HCT116 (cell line): ENCODE measurements around the gene TUBA4A. TPM values are rescaled to one million over a fixed set of nuclear protein-coding genes. Genes with fewer than 3 reads are reported as not detected.

Source experiments
- ATAC-seq: fragments of 200-7000 bp; cut with Tn5 transposase; 2 replicates; pipeline ENCODE4 v1.9.1; 2020; ENCODE audit warnings: mild to moderate bottlenecking, moderate library complexity
- BruUV-seq: library from RNA; stranded (reverse); fragments of 400-500 nt; replicated peaks from 2 replicates; lab custom pipeline; 2021; lab: Mats Ljungman, UMichigan
- CTCF ChIA-PET: fragments of 300-600 bp; sonication (Branson Sonifier 250); formaldehyde crosslinking; loops from one replicate; lab custom pipeline; 2021; ENCODE audit warnings: antibody characterized with exemption; lab: Charles Lee
- POLR2A ChIA-PET: fragments of 300-600, 350-600 bp; sonication (Branson Sonifier 250); formaldehyde crosslinking; loops from one replicate; lab custom pipeline; 2021; ENCODE audit warnings: antibody characterized with exemption; lab: Charles Lee
- RAD21 ChIA-PET, 2 experiments: fragments of 300-600 bp; sonication (Branson Sonifier 250); formaldehyde crosslinking; loops; one replicate each; lab custom pipeline; 2023; ENCODE audit warnings: low total read pairs in 2 of 2; ENCODE audit not compliant: uncharacterized antibody in 2 of 2, unreplicated experiment in 2 of 2, low non-redundant PET in 1 of 2; lab: Charles Lee
- DNase-seq: peaks from one replicate; pipeline ENCODE4 v3.0.0-alpha.2; 2010; ENCODE audit warnings: low read depth, low spot score
- H2AFZ ChIP-seq: fragments of 200-600 bp; shearing (Covaris generic), sonication (generic); 2 replicates; pipeline ENCODE4 v1.6.1; 2017; ENCODE audit warnings: low read depth, mixed run types, mixed read lengths, antibody characterized with exemption, low read length; ENCODE audit not compliant: poor library complexity, severe bottlenecking
- H3K27ac ChIP-seq: 2 replicates; pipeline ENCODE4 v1.5.1; 2012; ENCODE audit warnings: low read depth, low read length
- H3K27me3 ChIP-seq: fragments of 200-600 bp; sonication (generic); 2 replicates; pipeline ENCODE4 v1.6.1; 2016; ENCODE audit warnings: mixed run types, low read length, mixed read lengths; ENCODE audit not compliant: insufficient read depth
- H3K36me3 ChIP-seq, 2 experiments: fragments of 200-500 bp in 1 of 2; fragments of 200-600 bp in 1 of 2; sonication (Bioruptor generic) in 1 of 2; sonication (generic) in 1 of 2; 2 replicates each; pipeline versions ENCODE4 v1.5.1 to v1.6.1; 2014 to 2016; ENCODE audit warnings: low read length in 2 of 2, inconsistent platforms in 1 of 2, mixed read lengths in 1 of 2, mixed run types in 1 of 2; ENCODE audit not compliant: insufficient read depth in 2 of 2, control insufficient read depth in 1 of 2
- H3K4me1 ChIP-seq, 2 experiments: fragments of 200-600 bp in 1 of 2; sonication (generic) in 1 of 2; 2 replicates each; pipeline versions ENCODE4 v1.5.1 to v1.6.1; 2012 to 2017; ENCODE audit warnings: low read length in 2 of 2, inconsistent platforms in 1 of 2, mild to moderate bottlenecking in 1 of 2, mixed read lengths in 1 of 2, mixed run types in 1 of 2, moderate library complexity in 1 of 2; ENCODE audit not compliant: insufficient read depth in 2 of 2, control insufficient read depth in 1 of 2
- H3K4me2 ChIP-seq: fragments of 200-600 bp; sonication (generic); 2 replicates; pipeline ENCODE4 v1.6.1; 2017; ENCODE audit warnings: mixed run types, low read length, mixed read lengths
- H3K4me3 ChIP-seq, 2 experiments: fragments of 200-600 bp in 1 of 2; sonication (generic) in 1 of 2; replicated peaks in 1 of 2; 2 replicates each; pipeline ENCODE4 v1.5.1; 2011 to 2016; ENCODE audit warnings: low read length in 2 of 2, control low read depth in 1 of 2, low read depth in 1 of 2, mild to moderate bottlenecking in 1 of 2, mixed read lengths in 1 of 2, mixed run types in 1 of 2
- H3K79me2 ChIP-seq: fragments of 200-600 bp; sonication (generic); 2 replicates; pipeline ENCODE4 v1.6.1; 2017; ENCODE audit warnings: mild to moderate bottlenecking, mixed run types, low read length, moderate library complexity, mixed read lengths; ENCODE audit not compliant: insufficient read depth
- H3K9ac ChIP-seq: fragments of 200-600 bp; sonication (generic); 2 replicates; pipeline ENCODE4 v1.6.1; 2016; ENCODE audit warnings: low read length, mixed read lengths
- H3K9me2 ChIP-seq: fragments of 200-600 bp; sonication (generic), shearing (Covaris generic); 2 replicates; pipeline ENCODE4 v1.6.1; 2017; ENCODE audit warnings: mixed run types, mild to moderate bottlenecking, moderate library complexity; ENCODE audit not compliant: insufficient read depth
- H3K9me3 ChIP-seq, 2 experiments: fragments of 200-500 bp in 1 of 2; fragments of 200-600 bp in 1 of 2; sonication (Bioruptor generic) in 1 of 2; sonication (generic) in 1 of 2; 2 replicates each; pipeline ENCODE4 v1.6.1; 2014 to 2017; ENCODE audit warnings: low read length in 2 of 2, mixed read lengths in 2 of 2, inconsistent platforms in 1 of 2, low read depth in 1 of 2, mild to moderate bottlenecking in 1 of 2, mixed run types in 1 of 2, moderate library complexity in 1 of 2; ENCODE audit not compliant: control insufficient read depth in 1 of 2, insufficient read depth in 1 of 2
- H4K20me1 ChIP-seq: fragments of 200-600 bp; sonication (generic), shearing (Covaris generic); 2 replicates; pipeline ENCODE4 v1.6.1; 2017; ENCODE audit warnings: mixed run types, mild to moderate bottlenecking, moderate library complexity; ENCODE audit not compliant: insufficient read depth
- CBX3 ChIP-seq: IDR thresholded peaks from 2 replicates; pipeline ENCODE4 v1.6.1; 2012; ENCODE audit warnings: low read depth
- CEBPB ChIP-seq: IDR thresholded peaks from 2 replicates; pipeline ENCODE4 v1.6.1; 2012; ENCODE audit warnings: low read depth
- EGR1 ChIP-seq: IDR thresholded peaks from 2 replicates; pipeline ENCODE4 v1.6.1; 2012; ENCODE audit warnings: low read depth
- EZH2 ChIP-seq: fragments of 200-600 bp; sonication (generic); IDR thresholded peaks from 2 replicates; pipeline ENCODE4 v1.6.1; 2017; ENCODE audit warnings: antibody characterized with exemption, mixed run types
- EZH2phosphoT487 ChIP-seq: fragments of 200-600 bp; IDR thresholded peaks from 2 replicates; pipeline ENCODE4 v1.6.1; 2018; ENCODE audit warnings: antibody characterized with exemption, borderline replicate concordance
- FOSL1 ChIP-seq: IDR thresholded peaks from 2 replicates; pipeline ENCODE4 v1.6.1; 2012; ENCODE audit warnings: low read depth
- POLR2A ChIP-seq: IDR thresholded peaks from 2 replicates; pipeline ENCODE4 v1.7.0; 2011; ENCODE audit warnings: borderline replicate concordance; ENCODE audit not compliant: insufficient read depth, insufficient read length; ENCODE audit errors: extremely low read depth
- RAD21 ChIP-seq: IDR thresholded peaks from 2 replicates; pipeline ENCODE4 v1.6.1; 2012; ENCODE audit warnings: low read depth, mild to moderate bottlenecking
- SIN3A ChIP-seq: IDR thresholded peaks from 2 replicates; pipeline ENCODE4 v1.6.1; 2012; ENCODE audit warnings: low read depth
- SP1 ChIP-seq: IDR thresholded peaks from 2 replicates; pipeline ENCODE4 v1.6.1; 2012; ENCODE audit warnings: low read depth
- TCF7L2 ChIP-seq: IDR thresholded peaks from 2 replicates; pipeline ENCODE4 v1.7.0; 2011; ENCODE audit warnings: borderline replicate concordance, inconsistent platforms; ENCODE audit not compliant: insufficient read depth, insufficient read length; ENCODE audit errors: extremely low read depth
- YY1 ChIP-seq: IDR thresholded peaks from 2 replicates; pipeline ENCODE4 v1.6.1; 2011; ENCODE audit warnings: low read length, low read depth, moderate library complexity, mild to moderate bottlenecking; ENCODE audit not compliant: insufficient replicate concordance; ENCODE audit errors: extremely low read depth
- ZFX ChIP-seq: fragments of 450-650 bp; IDR thresholded peaks from 2 replicates; pipeline ENCODE4 v1.6.1; 2017
- intact Hi-C: fragments of 100-400 bp; cut with micrococcal nuclease; formaldehyde crosslinking; loops from 2 replicates; pipeline ENCODE4 v1.10.0; 2022
- total RNA-seq: library from RNA; stranded (reverse); gene quantifications from one replicate; pipeline ENCODE4 v1.2.1, GENCODE V29; 2021; ENCODE audit not compliant: unreplicated experiment
- TF ChIP-seq, protein P1 (sequence below): IDR thresholded peaks from 2 replicates; pipeline ENCODE4 v1.6.1; 2012
- TF ChIP-seq, protein P2 (sequence below): IDR thresholded peaks from 2 replicates; pipeline ENCODE4 v1.6.1; 2012
- TF ChIP-seq, protein P3 (sequence below): IDR thresholded peaks from 2 replicates; pipeline ENCODE4 v1.6.1; 2011; ENCODE audit warnings: mild to moderate bottlenecking, low read length, moderate library complexity; ENCODE audit not compliant: insufficient replicate concordance; ENCODE audit errors: extremely low read depth

TUBA4A gene
- total RNA-seq, 1 experiment from 2014 or later, result 32.7 TPM

DNA sequence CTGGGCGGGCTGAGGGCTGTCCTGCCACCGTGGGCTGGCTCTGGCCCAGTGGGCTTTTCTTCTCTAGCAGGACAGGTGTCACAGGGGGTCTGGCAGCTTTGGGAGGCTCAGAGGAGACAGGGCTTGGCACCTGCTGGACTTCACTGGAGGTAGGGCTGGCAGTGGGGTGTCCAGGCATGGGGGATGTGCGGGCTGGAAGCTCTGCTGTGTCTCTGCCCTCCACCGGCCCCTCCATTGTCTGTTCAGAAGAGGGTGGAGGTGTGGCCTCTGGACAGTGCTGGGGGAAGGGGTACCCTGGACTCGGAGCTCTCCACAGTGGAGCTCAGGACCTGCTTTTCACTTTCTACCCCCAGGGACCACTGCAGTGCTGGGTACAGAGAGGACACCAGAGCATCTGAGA is 46.3 kb upstream of the TUBA4A start:
- Histone ChIP-seq H3K4me1 (peaks cover 3 to 10% of the 10 kb centered on the region in 2 experiments; a peak in 3 of 4 replicates), H3K27ac (no peak overlapping the region), H3K4me2 (no peak overlapping the region), H3K9ac (no peak overlapping the region), H4K20me1 (no peaks in the 10 kb centered on the region), H3K4me3 (no peak overlapping the region), H3K79me2 (no peaks in the 10 kb centered on the region), H3K9me3 (no peaks in the 10 kb centered on the region), H2AFZ (no peak overlapping the region), H3K27me3 (peaks cover 47% of the 10 kb centered on the region), H3K9me2 (no peaks in the 10 kb centered on the region), H3K36me3 (no peaks in the 10 kb centered on the region)
- intact Hi-C loops, result no loop called here
- DNase-seq, result no peak
- no peak for ATAC-seq
- TF ChIP-seq RAD21 (no peak), EZH2phosphoT487 (no peak), SIN3A (no peak), SP1 (no peak), EGR1 (no peak), FOSL1 (no peak), CEBPB (no peak), CBX3 (no peak), EZH2 (no peak), TCF7L2 (no peak), ZFX (no peak), POLR2A (no peak), YY1 (no peak)
- TF ChIP-seq, protein P1, sequence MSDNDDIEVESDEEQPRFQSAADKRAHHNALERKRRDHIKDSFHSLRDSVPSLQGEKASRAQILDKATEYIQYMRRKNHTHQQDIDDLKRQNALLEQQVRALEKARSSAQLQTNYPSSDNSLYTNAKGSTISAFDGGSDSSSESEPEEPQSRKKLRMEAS, result no peak
- TF ChIP-seq, protein P2, sequence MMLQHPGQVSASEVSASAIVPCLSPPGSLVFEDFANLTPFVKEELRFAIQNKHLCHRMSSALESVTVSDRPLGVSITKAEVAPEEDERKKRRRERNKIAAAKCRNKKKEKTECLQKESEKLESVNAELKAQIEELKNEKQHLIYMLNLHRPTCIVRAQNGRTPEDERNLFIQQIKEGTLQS, result no peak
- TF ChIP-seq, protein P3, sequence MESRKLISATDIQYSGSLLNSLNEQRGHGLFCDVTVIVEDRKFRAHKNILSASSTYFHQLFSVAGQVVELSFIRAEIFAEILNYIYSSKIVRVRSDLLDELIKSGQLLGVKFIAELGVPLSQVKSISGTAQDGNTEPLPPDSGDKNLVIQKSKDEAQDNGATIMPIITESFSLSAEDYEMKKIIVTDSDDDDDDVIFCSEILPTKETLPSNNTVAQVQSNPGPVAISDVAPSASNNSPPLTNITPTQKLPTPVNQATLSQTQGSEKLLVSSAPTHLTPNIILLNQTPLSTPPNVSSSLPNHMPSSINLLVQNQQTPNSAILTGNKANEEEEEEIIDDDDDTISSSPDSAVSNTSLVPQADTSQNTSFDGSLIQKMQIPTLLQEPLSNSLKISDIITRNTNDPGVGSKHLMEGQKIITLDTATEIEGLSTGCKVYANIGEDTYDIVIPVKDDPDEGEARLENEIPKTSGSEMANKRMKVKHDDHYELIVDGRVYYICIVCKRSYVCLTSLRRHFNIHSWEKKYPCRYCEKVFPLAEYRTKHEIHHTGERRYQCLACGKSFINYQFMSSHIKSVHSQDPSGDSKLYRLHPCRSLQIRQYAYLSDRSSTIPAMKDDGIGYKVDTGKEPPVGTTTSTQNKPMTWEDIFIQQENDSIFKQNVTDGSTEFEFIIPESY, result no peak
- RAD21 ChIA-PET, result no interaction called here
- CTCF ChIA-PET, result interaction anchor here (1.1 to 1.5 kb wide), 3 partner anchors 21 to 87 kb away, joined by 3 read pairs; partner anchors contain the start of genes DNAJB2 and DNPEP
- POLR2A ChIA-PET, result no interaction called here
- BruUV-seq, result no TSS peak
